Activated CD8-positive, alpha-beta memory T cell treated with anti-CD3 and anti-CD28 coated beads, Interleukin-2, amount 50 U/mL, for 1 hour (primary cell): ENCODE results near the gene ZMIZ1.

Experiments
- DNase-seq: peaks from one replicate; pipeline ENCODE4 v3.0.0-alpha.2; 2020; ENCODE audit errors: extremely low read depth

The ZMIZ1 gene

DNA sequence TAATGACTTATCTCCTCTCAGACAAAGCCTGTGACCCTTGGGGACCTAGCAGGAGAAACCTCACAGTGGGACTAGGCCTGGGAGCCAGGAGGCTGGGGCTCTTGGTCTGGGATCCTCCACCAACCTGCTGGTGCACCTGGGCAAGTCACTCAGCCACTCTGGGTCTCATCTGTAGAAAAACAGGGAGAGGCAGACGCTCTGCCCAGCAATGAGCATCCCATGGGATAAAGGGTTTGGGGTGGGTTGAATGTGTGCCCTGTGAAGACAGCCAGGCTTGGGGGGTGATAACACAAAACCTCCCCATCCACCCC lies 81.6 kb downstream of the ZMIZ1 start:
- no peak for DNase-seq

DNA sequence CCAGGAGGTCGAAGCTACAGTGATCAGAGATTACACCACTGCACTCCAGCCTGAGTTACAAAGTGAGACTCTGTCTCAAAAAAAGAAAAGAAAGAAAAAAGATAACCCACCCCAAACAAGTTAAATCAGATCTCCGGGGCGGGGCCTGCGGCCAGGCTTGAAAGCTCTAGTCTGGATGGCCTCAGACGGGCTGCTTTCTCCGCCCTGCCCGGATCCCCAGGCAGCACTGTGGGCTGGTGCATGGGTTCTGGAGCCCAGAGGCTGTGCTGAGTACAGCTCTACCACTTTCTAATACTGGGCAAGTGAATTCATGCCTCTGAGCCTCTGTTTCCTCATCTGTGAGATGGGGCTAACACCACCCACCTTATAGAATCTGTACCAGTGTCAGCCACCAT lies 83.7 kb downstream of the ZMIZ1 start:
- no peak for DNase-seq

DNA sequence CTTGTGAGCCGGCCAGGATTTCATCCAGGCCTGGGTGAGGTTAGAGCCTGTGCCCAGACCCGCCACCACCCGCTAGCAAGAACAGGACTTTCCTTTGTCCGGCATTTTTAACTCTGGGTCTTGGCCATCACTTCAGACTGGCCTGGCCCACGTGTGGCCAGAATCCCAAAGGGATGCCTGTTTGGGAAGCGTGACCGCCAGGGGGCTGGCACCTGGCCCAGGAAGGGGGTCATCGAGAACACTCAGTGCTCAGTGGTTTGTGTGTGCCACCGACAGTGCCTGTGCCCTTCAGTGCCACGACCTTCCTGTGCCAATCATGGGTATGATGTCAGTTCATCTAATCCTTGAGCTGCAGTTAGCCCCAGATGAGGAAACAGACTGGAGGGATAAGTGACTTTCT lies 85.0 kb downstream of the ZMIZ1 start:
- DNase-seq, result no peak

DNA sequence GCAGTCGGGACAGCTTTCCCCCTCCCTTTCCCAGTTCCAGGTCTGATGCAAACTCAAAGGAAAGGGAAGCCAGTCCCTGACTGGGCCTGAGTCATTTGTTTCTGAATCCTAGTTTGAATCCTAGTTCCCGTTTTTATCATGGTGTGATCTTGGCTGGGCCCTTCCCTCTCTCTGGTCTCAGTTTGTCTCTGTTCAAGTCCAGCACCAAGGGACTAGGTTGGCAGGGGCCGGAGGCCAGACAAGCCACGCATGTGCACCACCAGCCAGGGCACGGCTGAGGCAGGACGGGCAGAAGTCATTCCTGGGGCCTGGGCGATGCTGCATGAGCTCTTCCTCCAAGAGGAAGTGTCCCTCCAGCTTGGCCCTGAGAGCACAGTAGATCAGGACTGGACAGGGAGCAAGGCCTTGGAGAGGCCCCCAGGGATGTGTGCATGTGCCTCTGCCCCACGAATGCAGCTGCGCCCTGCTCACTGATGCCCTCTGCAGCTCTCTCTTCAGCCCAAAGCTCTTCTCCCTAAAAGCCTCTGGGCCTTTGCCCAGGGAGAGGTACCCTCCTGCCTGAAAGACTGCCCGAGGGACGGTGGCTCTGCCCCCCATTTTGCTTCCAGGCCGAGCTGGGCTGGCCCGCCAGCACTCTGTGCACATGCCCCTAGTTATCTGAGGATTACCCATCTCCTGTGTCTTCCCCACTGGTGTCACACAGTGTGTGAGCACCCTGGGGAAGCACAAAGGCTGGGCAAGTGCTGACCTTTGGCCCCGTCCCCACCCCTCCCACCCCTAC lies 86.7 kb downstream of the ZMIZ1 start:
- DNase-seq, result no peak

DNA sequence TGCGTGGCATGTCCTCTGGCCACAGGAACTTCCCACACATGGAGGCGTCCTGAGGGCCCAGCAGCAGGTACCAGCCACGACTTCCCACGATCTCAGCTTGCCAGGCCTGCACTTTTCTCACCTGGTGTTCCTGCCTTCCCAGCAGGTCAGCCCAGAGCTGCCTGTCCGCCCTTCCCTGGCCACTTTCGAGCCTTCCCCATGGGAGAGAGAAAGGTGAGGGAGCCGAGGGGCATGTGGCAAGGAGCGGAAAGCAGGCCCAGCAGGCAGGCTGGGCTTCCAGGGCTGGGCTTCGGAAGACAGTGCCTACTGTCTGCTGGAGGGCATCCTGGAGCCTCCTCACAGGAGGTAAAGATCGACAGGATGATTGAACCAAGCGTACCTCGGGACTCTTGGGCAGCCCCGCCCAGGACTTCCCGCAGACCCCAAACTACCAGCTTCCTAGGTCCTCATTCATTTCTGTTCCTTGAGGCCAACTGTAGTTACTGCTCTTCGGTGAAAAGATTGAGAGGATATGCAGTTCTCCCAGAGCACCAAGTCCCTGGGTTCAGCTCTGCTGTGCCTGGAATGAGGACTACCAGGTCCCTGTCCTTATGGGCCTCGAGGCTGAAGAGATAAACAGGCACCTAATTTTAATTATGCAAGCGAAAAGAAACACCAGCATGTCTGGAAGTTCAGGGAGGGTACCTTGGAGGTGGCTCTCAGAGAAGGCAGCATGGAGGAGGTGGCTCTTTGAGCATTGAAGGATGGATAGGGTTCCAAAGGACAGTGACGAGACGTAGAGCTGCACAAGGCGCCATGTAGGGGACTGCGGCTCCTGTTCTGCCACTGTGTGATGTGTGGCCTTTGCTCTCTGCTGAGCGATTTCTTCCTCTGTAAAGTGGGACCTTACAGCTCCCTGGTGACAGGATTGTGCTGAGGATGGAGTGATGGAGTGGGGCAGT lies 87.8 kb downstream of the ZMIZ1 start:
- DNase-seq, result no peak

DNA sequence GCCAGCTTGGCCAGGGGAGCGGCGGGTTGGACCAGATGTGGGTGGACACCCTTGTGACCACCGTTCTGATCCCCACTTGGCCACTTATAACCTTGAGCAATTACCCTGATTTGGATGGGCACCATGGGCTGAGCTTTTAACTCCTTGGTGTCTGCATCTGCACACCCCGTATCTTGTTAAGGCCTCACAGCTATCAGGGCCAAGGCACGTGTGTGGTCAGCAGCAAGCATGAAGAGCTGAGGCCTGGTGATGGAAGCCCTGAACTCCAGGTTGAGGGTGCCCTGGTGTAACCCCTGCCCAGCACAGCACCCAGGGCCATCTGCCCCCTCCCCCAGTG lies 89.2 kb downstream of the ZMIZ1 start:
- DNase-seq, result no peak

DNA sequence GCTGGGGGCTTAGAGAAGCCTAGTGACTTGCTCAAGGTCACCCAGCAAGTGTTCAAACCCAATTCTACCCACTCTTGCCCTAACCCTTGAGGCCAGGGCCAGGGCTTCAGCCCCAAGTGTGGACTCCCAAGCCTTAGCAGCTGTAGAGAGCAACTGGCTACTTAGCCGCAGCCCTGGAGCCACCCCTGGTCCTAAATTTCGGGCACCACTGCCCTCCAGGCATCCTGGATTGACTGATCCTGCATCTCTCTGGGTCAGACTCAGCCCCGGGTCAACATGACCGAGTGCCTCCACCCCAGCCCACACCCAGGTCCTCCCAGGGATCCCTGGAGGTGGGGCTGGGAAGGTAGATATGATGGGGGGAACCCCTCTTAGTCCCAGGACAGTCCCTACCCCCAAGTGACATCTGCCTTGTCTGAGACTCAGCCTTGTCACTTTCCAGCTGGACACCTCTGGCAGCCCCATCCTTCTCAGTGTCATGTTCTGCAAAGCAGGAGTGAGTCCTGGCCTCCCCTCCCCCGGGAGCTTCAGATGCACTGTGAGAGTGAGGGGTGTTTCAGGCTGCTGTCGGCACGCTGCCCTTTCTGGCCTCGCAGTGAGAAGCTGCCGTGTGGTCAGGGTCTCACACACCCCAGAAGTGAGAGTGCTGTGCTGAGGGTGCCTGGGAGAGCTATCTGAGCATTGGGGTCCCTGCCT lies 89.8 kb downstream of the ZMIZ1 start:
- DNase-seq, result no peak

DNA sequence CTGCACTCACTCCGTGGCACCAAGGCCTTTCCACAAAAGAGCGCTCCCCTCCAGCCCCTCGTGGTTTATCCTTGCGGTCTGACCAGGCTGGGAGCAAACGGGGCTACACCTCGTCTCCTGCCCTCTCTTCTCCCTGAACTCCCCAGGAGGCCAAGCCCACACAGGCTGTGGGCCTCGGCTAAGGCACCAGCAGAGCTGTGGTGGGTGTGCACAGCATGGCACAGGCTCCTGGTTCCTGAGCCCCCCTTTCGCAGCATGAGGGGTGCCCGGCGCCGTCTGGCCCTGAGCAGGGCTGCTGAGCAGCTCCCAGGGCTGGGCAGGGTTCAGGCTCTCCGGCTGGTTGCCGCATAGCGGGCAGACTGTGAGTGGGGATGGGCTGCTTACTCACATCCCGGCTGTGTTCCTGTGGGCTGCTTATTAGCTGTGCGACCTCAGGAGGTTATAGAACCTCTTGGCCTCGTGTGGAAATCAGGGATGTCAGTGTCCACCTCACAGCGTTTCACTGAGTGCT lies 90.4 kb downstream of the ZMIZ1 start:
- DNase-seq, result no peak

DNA sequence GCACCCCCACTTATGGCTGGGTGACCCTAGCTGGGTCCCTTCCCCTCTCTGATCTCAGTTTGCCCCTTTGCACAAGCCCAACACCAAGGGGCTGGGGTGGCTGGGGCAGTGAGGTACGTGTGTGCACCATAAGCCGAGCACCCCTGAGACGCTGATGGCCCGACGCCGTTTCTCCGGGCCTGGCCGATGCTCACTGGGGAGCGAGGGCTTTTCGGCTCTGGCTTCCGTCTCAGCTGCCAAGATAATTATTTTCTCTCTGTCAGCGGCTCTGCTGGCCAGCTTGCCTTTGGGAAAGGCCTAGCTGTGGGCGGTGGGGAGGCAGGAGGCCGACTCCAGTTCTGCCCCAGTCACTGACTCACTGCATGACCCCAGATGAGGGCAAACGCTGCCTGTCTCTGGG lies 91.0 kb downstream of the ZMIZ1 start:
- DNase-seq, result no peak

DNA sequence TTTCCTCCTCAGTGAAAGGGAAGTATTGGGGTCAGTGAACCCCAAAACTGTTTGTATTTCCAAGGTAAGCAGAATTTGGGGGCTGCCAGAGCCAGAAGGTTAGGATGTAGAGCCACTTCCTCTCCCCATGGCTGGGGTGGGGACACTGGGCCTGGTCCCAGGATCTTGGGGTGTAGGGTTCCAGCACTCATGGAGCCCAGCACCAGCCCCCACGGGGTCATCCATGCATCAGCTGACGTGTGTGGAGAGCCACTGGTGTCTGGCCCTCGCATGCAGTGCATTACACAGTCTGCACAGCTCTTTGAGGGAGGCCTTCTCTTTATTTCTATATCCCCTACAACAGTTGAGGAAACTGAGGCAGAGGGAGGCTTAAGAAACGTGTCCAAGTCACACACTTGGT lies 91.4 kb downstream of the ZMIZ1 start:
- DNase-seq, result no peak

DNA sequence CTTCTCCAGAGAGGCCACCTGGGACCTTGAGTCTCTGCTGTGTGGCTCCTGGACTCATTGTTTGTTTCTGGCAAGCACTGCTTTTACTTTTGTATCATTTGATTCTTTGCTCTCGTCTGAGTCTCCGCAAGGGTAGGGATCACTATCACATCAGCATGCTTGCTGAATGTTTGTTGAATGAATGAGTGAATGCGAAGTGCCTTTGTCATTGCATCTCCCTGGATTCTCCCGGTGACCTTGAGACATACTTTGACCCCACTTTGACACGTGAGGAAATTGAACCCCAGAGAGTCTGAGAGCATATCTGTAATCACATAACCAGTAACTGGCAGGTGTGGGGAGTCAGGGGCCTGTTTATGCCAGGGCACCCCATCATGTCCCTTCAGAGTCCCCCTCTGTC lies 92.8 kb downstream of the ZMIZ1 start:
- DNase-seq, result no peak

DNA sequence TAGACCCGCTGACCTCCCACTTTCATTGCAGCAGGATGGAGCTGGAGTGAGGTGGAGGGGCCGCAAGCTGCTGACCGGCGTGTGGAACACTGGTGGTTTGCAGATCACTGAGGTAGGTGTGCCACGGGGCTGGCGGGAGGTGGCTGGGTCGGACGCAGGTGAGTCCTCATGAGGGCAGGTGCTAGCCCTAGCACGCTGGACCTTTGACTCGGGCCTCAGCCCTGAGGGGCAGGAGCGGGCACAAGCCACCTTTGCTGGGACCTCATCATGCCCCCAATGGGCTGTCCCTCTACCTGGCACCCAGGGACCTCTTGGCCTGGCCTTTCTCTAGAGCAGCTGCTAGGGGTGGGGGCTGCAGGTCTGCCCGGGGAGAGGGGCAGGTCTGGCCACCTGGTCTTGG lies 93.3 kb downstream of the ZMIZ1 start:
- DNase-seq, result no peak

DNA sequence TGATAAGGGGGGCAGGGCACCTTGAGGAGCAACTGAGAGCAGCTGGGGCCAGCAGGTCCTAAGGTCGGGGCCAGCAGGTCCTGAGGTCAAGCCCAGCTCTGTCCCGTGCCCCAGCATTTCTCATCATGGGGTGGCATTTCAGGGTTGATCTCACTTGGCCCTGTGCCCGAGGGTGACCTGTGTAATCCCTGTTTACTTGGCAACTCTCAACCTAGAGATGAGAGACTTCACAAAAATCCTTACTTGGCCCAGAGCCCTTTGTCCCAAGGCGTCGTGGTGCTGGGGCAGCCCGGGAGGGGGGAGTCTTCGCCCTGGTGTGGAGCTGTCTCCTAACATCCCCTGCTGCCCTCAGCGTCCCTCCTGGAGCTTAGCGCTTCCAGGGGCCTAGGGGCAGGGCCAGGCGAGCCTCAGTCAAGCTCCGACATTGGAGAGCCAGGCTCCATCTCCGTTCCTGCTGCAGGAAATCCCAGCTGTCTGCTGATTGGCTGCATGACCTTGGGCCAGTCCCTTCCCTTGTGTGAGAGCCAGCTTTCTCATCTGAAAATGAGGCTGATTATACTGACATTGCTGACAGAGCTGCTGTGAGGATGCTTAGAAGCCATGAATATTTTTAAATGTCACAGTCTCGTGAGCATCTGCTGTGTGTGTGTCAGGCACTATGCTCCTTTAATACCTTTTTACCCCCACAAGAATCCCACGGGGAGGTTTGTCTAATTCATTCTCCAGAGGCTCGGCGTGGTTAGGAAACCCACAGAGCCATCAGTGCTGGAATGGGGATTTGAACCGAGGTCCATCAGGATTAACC lies 94.3 kb downstream of the ZMIZ1 start:
- DNase-seq, result no peak

DNA sequence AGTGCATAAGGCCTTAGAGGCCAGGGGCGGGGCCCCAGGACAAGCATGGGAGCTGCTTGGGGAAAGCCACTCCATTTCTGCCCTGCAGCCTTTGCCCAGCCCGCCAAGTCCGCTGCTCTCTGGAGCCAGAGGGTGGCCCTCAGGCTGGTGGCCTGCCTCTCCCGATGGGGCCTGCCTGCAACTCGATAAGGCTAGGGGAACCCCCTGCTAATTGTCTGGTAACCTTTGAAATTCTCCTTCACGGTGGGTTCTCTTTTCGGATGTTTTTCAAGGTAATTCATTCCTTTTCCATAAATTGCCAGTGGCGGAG lies 94.9 kb downstream of the ZMIZ1 start:
- no peak for DNase-seq

DNA sequence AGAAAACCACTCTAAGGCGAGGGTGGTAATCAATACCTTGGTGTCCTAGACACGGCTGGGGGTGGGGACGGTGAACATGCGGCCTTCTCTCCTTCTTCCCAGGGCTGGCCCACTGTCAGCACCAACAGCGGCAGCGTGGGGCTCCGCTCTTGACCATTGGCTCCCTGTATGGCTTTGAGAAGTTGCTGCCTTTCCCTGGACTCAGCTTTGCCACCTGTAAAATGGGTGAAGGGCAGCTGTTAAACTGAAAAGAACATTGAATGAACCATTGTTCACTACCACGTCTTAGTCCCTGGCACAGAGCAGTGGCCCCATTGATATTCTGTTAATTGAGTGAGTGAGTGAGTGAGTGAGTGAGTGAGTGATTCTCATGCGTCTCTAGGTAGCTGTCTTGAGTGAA lies 95.3 kb downstream of the ZMIZ1 start:
- no peak for DNase-seq

DNA sequence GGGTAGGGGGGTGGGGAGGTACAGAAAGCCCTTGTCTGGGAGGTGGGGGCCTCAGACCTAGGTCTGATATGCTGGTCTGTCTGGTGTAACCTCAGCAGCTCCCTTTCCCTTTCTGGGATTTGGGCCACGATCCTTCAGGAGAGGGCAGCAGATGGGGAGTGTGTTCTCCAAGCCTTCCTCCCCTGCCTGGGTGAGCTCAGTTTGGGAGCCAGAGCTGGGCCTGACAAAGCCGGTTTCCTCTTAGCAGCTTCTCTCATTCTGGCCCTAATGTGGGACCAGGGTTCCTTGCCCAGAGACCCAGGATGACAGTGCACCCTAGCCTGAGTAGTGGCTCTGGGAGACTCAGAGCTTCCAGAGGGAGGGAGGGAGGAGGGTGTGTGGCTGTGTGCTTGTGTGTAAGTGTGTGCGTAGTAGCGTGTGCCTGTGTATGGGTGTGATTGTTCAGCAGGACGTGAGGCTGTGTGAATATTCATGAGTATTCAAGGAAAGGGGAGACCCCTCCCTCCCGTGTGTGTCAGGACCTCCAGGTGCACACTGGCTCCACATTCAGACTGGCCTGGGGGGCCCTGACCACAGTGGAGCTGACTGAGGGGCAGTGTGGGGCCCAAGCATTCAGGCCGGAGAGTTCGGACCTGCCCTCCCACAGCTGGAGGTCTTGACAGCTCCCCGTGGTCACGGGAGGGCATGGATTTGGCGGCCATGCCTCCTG lies 96.5 kb downstream of the ZMIZ1 start:
- no peak for DNase-seq

DNA sequence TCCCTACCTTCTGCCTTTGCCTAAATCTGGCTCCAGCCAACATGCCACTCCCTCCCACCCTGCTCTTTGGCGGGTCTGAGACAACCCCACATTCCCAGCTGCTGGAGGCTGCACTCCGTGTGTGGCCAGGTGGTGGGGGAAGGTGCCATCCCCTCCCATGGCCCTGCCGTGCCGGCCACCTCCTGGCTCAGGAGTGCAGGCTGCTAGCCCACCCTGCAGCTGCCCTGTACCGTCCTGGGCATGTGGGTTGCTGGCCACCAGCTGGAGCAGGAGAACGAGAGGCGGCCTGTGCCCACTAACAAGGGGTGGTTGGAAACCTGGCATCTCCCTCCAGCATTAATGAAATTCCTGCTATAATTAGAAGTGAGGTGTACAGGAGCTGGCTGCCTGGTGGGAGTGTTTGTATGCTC lies 97.6 kb downstream of the ZMIZ1 start:
- DNase-seq, result no peak

DNA sequence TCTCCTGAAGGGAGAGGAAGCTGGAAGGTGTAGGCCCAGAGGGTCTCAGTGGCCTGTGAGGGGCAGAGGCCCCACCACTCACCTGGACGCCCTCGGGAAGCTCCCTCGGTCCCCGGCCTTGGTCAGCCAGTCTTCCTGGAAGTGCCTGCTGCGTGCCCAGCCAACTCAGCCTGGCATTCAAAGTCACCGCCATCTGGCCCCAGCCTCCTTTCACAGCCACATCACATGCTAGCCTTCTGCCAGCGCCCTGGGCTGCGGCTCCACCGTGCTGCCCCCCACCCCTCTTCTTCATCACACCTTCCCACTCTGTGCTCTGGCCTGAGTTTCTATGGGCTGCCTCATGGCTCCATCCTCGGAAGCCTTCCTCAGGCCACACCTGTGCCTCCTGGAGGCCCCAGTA lies 98.0 kb downstream of the ZMIZ1 start:
- no peak for DNase-seq

DNA sequence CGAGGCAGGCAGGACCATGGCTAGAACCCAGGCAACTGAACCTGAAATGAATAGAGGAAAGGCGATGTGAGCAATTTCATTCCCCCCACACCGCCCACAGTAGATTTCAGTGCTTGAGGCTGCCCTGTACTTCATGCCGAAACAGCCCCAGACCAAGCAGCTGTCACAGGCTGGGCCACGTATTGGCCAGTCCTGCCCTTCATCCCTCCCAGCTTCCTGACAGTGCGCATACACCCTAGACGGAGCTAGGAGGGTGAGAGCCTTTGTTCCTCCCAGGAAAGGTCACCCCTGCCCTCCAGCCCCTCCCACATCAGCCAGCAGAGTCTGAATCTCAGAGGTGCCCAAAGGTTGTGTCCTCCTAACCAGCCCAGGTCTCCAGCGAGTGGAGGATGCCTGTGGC lies 98.8 kb downstream of the ZMIZ1 start:
- DNase-seq, result no peak

DNA sequence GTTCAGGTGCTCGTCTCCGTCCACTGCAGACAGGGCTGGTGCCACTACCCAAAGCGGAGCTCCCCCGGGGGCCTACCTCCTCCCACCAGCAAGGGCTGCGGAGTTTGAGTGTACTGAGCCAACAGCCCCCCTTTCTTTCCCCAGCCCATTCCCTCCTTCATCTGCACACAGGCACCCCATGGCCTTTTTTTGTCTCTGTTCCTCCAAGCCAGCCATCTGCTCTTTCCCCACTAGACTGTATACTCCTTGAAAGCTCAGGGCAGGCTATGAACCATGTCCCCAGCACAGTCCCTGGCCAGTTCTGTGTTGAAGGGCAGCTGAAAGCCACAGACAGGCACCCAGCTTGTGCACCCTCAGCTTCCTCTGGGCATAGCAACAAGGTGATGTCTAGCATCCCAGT lies 99.4 kb downstream of the ZMIZ1 start:
- no peak for DNase-seq

DNA sequence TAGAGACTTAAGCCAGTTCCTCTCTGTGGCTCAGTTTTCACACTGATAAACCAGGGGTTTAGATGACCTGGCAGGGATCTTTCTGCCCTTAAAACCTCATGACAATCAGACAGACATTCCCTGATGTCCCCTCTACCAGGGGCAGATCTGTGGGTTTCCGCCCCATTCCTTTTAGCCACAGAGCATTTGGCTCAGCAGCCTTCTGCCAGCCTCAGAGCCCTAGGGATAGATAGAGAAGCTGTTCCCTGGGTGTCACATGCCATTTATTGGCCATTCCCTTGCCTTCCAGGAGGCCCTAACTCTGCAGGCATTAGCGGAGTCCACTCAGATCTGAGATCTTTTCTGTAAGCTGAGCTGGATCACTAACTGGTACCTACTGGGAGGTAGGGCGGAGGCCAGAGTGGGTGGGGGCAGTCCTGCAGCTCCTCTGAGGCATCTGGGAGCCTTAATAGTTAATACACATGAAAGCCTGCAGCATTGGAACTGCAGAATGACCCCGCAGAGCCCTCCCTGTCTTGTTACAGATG lies 101.5 kb downstream of the ZMIZ1 start:
- no peak for DNase-seq
